ENCODE measurements around the gene WDPCP. TPM values are rescaled to one million over a fixed set of nuclear protein-coding genes. Genes with fewer than 3 reads are reported as not detected.
A peak's percentile ranks its signal among the peaks of the same experiment; 100 is the strongest.

The WDPCP gene
- total and polyA plus RNA-seq, 4 donors = 1.1 to 7.6 (median 2.7) TPM

DNA sequence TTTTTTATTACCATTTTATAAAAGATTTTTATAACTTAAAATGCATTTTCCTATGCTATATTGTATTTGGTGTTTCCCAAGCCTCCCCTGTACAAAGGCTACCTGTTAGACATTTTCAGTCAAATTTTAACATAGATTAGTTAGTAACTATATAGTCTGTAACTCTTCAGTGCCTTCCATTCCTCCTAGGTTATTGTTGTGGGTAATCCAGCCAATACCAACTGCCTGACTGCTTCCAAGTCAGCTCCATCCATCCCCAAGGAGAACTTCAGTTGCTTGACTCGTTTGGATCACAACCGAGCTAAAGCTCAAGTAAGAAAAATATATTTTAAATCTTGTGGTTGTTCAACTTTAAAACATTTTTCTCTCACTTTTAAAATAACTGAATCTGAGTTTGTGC, 10.7 kb upstream of the WDPCP start:
- H3K4me3 ChIP-seq (ENCODE audit: low read depth in 1 of 3, low read length in 3 of 3) = no peak overlapping the region
- H3K36me3 ChIP-seq (ENCODE audit: control insufficient read depth in 4 of 4, insufficient read depth in 3 of 4, low read depth in 1 of 4, low read length in 3 of 4) = peaks cover 7 to 42% (median 34%) of the 10 kb centered on the region in 4 donors

DNA sequence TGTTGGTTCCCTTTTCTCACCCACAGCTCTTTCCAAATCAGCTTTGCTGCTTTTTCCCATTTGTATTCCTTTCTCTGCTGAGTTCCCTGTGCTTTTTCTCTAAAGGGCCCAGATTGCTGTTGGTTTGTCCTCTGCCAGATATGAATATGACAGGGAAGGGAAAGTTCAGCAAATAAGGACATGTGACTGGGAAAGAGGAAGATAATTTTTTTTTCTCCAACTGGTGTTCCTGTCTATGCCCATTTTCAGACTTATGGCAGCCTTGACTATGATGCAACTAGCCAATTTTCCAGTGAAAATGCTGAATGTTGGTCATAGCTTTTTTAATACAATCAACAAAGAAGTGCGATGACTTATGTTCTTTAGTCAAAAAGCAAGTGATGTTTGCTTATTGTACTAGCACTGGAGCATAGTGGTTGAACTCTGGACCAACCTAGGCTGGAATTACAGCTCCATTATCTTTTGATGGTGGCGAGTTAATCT, 8.2 kb upstream of the WDPCP start:
- Histone ChIP-seq H3K27ac (ENCODE audit: low read depth in 1 of 2, low read length in 2 of 2) (no peak overlapping the region), H3K4me3 (ENCODE audit: low read depth in 1 of 3, low read length in 3 of 3) (no peak overlapping the region), H3K9ac (ENCODE audit: low read depth in 1 of 2, low read length in 2 of 2) (no peak overlapping the region), H3K9me3 (ENCODE audit: control insufficient read depth in 4 of 4, low read length in 3 of 4) (no peaks in the 10 kb centered on the region), H3K27me3 (ENCODE audit: control insufficient read depth in 4 of 4, insufficient read depth in 4 of 4, low read length in 3 of 4) (no peaks in the 10 kb centered on the region), H3K4me1 (ENCODE audit: control insufficient read depth in 4 of 4, insufficient read depth in 4 of 4, low read length in 3 of 4) (peaks cover 0 to 5% (median 3%) of the 10 kb centered on the region in 4 donors), H3K36me3 (ENCODE audit: control insufficient read depth in 4 of 4, insufficient read depth in 3 of 4, low read depth in 1 of 4, low read length in 3 of 4) (peaks cover 7 to 40% (median 27%) of the 10 kb centered on the region in 4 donors)
- TF ChIP-seq HNF4A (conservative IDR thresholded peaks at IDR 0.05) (peak in 1 of 2 donors; percentile 18), EGR1 (IDR thresholded peaks at IDR 0.05; ENCODE audit: low read depth in 2 of 2) (no peak), JUND (IDR thresholded peaks at IDR 0.05) (no peak)
- TF ChIP-seq, protein P1, sequence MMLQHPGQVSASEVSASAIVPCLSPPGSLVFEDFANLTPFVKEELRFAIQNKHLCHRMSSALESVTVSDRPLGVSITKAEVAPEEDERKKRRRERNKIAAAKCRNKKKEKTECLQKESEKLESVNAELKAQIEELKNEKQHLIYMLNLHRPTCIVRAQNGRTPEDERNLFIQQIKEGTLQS (IDR thresholded peaks at IDR 0.05) = no peak
- TF ChIP-seq, protein P2, sequence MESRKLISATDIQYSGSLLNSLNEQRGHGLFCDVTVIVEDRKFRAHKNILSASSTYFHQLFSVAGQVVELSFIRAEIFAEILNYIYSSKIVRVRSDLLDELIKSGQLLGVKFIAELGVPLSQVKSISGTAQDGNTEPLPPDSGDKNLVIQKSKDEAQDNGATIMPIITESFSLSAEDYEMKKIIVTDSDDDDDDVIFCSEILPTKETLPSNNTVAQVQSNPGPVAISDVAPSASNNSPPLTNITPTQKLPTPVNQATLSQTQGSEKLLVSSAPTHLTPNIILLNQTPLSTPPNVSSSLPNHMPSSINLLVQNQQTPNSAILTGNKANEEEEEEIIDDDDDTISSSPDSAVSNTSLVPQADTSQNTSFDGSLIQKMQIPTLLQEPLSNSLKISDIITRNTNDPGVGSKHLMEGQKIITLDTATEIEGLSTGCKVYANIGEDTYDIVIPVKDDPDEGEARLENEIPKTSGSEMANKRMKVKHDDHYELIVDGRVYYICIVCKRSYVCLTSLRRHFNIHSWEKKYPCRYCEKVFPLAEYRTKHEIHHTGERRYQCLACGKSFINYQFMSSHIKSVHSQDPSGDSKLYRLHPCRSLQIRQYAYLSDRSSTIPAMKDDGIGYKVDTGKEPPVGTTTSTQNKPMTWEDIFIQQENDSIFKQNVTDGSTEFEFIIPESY (IDR thresholded peaks at IDR 0.05) = no peak
- DNase-seq (ENCODE audit: low spot score) = no peak
- WGBS = 79% methylated on average over 2 of the region's 2 CpGs

More for the DNA sequence above, 10.7 kb upstream of the WDPCP start:
- TF ChIP-seq YY1 (IDR thresholded peaks at IDR 0.05) = no peak
- no peak for TF ChIP-seq NR2F2 (IDR thresholded peaks at IDR 0.05)
- TF ChIP-seq, protein P1 (IDR thresholded peaks at IDR 0.05) = no peak
- TF ChIP-seq TAF1 (conservative IDR thresholded peaks at IDR 0.05) = no peak
- TF ChIP-seq, protein P3, sequence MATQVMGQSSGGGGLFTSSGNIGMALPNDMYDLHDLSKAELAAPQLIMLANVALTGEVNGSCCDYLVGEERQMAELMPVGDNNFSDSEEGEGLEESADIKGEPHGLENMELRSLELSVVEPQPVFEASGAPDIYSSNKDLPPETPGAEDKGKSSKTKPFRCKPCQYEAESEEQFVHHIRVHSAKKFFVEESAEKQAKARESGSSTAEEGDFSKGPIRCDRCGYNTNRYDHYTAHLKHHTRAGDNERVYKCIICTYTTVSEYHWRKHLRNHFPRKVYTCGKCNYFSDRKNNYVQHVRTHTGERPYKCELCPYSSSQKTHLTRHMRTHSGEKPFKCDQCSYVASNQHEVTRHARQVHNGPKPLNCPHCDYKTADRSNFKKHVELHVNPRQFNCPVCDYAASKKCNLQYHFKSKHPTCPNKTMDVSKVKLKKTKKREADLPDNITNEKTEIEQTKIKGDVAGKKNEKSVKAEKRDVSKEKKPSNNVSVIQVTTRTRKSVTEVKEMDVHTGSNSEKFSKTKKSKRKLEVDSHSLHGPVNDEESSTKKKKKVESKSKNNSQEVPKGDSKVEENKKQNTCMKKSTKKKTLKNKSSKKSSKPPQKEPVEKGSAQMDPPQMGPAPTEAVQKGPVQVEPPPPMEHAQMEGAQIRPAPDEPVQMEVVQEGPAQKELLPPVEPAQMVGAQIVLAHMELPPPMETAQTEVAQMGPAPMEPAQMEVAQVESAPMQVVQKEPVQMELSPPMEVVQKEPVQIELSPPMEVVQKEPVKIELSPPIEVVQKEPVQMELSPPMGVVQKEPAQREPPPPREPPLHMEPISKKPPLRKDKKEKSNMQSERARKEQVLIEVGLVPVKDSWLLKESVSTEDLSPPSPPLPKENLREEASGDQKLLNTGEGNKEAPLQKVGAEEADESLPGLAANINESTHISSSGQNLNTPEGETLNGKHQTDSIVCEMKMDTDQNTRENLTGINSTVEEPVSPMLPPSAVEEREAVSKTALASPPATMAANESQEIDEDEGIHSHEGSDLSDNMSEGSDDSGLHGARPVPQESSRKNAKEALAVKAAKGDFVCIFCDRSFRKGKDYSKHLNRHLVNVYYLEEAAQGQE (IDR thresholded peaks at IDR 0.05) = no peak
- TF ChIP-seq, protein P4, sequence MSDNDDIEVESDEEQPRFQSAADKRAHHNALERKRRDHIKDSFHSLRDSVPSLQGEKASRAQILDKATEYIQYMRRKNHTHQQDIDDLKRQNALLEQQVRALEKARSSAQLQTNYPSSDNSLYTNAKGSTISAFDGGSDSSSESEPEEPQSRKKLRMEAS (IDR thresholded peaks at IDR 0.05) = no peak
- no peak for TF ChIP-seq HNF4G (IDR thresholded peaks at IDR 0.05)
- TF ChIP-seq SP1 (IDR thresholded peaks at IDR 0.05) = no peak
- TF ChIP-seq, protein P5, sequence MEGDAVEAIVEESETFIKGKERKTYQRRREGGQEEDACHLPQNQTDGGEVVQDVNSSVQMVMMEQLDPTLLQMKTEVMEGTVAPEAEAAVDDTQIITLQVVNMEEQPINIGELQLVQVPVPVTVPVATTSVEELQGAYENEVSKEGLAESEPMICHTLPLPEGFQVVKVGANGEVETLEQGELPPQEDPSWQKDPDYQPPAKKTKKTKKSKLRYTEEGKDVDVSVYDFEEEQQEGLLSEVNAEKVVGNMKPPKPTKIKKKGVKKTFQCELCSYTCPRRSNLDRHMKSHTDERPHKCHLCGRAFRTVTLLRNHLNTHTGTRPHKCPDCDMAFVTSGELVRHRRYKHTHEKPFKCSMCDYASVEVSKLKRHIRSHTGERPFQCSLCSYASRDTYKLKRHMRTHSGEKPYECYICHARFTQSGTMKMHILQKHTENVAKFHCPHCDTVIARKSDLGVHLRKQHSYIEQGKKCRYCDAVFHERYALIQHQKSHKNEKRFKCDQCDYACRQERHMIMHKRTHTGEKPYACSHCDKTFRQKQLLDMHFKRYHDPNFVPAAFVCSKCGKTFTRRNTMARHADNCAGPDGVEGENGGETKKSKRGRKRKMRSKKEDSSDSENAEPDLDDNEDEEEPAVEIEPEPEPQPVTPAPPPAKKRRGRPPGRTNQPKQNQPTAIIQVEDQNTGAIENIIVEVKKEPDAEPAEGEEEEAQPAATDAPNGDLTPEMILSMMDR (IDR thresholded peaks at IDR 0.05; ENCODE audit: low read depth, low read length, missing input control) = no peak
- TF ChIP-seq EGR1 (IDR thresholded peaks at IDR 0.05; ENCODE audit: low read depth in 2 of 2) = no peak
- TF ChIP-seq, protein P2 (IDR thresholded peaks at IDR 0.05) = no peak
- TF ChIP-seq FOXA1 (IDR thresholded peaks at IDR 0.05) = no peak
- no peaks in the 10 kb centered on the region for H3K9me3 ChIP-seq (ENCODE audit: control insufficient read depth in 4 of 4, low read length in 3 of 4)
- peaks cover 0 to 5% (median under 1%) of the 10 kb centered on the region in 4 donors for H3K4me1 ChIP-seq (ENCODE audit: control insufficient read depth in 4 of 4, insufficient read depth in 4 of 4, low read length in 3 of 4)
- H3K27me3 ChIP-seq (ENCODE audit: control insufficient read depth in 4 of 4, insufficient read depth in 4 of 4, low read length in 3 of 4) = no peaks in the 10 kb centered on the region
- H3K27ac ChIP-seq (ENCODE audit: low read depth in 1 of 2, low read length in 2 of 2) = no peak overlapping the region
- no peak for DNase-seq (ENCODE audit: low spot score)
- no peak overlapping the region for H3K9ac ChIP-seq (ENCODE audit: low read depth in 1 of 2, low read length in 2 of 2)
- WGBS = 95% methylated on average over 2 of the region's 2 CpGs
